Gastrocnemius medialis (tissue), 4 donors: ENCODE data around the gene PID1.

Experiments used
- POLR2A ChIP-seq, 2 donors: fragments of 450-650 bp; IDR thresholded peaks; one replicate each; pipeline ENCODE4 v1.6.1; 2017; ENCODE audit warnings: antibody characterized with exemption in 2 of 2, mild to moderate bottlenecking in 2 of 2, moderate library complexity in 2 of 2
- TF ChIP-seq, protein P1 (sequence below), 5 experiments: fragments of 450-650 bp in 3 of 5; fragments of 200-600 bp in 2 of 5; sonication (generic) in 2 of 5; IDR thresholded peaks in 4 of 5; conservative IDR thresholded peaks in 1 of 5; 1 replicate in 4 of 5; 2 replicates in 1 of 5; pipeline ENCODE4 v1.5.1; 2016 to 2019; ENCODE audit warnings: antibody characterized with exemption in 5 of 5, mild to moderate bottlenecking in 3 of 5, moderate library complexity in 3 of 5

DNA sequence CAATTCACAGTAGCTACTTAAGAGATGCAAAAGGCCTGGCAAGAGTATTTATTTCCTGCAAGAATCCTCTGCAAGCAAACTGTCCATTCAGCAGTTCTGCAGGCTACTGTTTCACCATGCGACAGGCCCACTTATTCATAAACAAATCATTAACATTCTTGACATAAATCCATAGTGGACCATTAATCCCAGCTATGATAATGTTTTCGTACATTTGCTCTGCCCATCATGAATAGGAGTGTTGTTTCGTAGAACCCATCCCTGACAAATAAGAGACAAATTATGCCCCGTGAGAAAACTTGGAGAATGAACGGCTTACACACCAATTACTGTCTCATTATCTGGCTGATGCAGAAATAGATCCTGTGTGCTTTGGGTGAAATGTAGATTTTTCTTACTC, 65.4 kb downstream of the PID1 start:
- TF ChIP-seq POLR2A (IDR thresholded peaks at IDR 0.05), result no peak
- TF ChIP-seq, protein P1, sequence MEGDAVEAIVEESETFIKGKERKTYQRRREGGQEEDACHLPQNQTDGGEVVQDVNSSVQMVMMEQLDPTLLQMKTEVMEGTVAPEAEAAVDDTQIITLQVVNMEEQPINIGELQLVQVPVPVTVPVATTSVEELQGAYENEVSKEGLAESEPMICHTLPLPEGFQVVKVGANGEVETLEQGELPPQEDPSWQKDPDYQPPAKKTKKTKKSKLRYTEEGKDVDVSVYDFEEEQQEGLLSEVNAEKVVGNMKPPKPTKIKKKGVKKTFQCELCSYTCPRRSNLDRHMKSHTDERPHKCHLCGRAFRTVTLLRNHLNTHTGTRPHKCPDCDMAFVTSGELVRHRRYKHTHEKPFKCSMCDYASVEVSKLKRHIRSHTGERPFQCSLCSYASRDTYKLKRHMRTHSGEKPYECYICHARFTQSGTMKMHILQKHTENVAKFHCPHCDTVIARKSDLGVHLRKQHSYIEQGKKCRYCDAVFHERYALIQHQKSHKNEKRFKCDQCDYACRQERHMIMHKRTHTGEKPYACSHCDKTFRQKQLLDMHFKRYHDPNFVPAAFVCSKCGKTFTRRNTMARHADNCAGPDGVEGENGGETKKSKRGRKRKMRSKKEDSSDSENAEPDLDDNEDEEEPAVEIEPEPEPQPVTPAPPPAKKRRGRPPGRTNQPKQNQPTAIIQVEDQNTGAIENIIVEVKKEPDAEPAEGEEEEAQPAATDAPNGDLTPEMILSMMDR (IDR thresholded peaks at IDR 0.05 in 4 of 5, conservative IDR thresholded peaks at IDR 0.05 in 1 of 5), result no peak
